D721Med (cell line): ENCODE measurements around the gene TSEN54.
A peak's percentile ranks its signal among the peaks of the same experiment; 100 is the strongest.

Experiments
- DNase-seq: peaks from one replicate; pipeline ENCODE4 v3.0.0; 2011; ENCODE audit warnings: low spot score; ENCODE audit not compliant: insufficient read length
- FAIRE-seq: peaks from 2 replicates; lab custom pipeline; 2011; peaks lifted over from hg19 to GRCh38; lab: Jason Lieb, UNC
- TF ChIP-seq, protein P1 (sequence below): IDR thresholded peaks from 2 replicates; pipeline ENCODE4 v1.5.1; 2012; ENCODE audit warnings: mild to moderate bottlenecking, control low read depth; ENCODE audit not compliant: insufficient read depth; ENCODE audit errors: missing control alignments

The TSEN54 gene

DNA sequence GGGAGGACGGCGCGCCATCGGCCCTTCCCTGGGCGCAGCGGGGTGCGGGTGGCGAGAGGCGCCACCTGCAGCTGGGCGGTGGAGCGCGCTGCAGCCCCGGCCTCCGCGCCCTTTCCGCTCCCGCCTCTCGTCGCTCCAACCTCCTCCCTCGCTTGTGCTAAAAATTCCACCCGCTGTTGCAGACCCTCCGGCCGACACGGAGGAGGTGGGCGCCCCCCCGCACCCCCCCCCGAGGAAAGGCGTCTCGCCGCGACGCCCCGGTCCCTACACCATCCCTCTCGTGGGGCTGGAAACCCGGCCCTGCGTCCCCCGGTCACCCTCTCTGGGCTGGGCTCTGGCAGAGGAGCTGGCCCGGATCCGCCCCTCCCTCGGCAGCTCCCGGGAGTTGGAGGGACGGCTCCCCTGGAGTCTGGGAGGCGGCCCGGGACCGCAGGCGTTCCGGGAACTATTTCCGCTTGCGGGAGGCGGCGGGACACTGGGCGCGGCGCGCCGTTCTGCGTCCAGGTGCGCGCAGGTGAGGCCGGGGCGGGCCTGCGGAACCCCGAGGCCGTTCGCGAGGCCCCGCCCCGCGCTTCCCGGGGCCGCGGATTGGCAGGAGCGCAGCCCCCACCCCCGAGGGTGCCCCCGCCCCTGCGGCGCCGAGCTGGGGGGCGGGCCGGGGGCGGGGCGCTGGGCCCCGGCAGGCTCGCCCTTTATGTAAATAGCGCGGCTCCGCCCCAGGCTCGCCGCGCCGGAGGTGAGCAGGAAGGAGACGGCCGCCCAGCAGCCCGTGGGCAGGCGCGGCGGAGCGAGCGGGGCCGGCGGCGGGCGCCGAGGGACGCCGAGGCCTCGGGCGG is 8.9 kb downstream of the TSEN54 start, which contains the start of gene LLGL2:
TSS of gene LLGL2 (plus strand) at position 728 of the 836 bp plus-strand sequence. CDS start 17,730 bp downstream, outside the sequence.
- no peak for FAIRE-seq

DNA sequence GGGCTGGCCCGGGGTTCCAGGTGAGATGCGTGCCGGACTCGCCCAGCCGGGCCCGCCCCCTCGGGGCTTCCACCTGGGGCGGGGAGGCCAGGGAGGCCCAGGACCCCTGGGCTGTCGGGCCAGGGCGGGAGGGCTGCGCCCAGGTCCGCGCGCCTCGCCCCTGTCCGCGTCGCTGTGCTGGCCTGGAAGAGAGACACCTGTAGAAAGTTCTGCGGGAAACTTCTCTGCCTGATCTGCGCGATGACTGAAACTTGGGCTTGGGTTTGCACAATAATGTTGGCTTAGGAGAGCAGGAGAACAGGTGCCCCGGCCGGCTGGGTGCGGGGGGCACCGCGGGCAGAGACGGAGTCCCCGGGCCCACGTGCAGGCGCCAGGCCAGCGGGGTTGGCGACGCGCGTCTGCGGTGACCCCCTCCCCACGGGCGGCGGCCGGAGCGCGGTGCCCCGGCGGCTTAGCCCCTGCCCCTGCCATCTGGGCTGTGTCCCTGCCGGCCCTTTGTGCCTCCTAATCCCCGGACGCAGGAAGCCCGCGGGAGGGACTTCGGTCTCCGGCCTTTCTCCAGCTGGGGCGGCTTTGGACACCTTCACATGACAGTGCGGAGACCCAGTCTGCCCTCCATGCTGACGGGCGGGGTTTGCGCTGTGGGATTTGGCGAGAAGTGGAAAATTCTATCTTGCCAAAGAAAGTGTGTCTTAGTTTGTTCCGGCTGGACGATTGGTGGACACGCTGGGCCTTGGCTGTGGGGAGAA is 9.7 kb downstream of the TSEN54 start:
- no peak for DNase-seq
- no peak for FAIRE-seq
- TF ChIP-seq, protein P1, sequence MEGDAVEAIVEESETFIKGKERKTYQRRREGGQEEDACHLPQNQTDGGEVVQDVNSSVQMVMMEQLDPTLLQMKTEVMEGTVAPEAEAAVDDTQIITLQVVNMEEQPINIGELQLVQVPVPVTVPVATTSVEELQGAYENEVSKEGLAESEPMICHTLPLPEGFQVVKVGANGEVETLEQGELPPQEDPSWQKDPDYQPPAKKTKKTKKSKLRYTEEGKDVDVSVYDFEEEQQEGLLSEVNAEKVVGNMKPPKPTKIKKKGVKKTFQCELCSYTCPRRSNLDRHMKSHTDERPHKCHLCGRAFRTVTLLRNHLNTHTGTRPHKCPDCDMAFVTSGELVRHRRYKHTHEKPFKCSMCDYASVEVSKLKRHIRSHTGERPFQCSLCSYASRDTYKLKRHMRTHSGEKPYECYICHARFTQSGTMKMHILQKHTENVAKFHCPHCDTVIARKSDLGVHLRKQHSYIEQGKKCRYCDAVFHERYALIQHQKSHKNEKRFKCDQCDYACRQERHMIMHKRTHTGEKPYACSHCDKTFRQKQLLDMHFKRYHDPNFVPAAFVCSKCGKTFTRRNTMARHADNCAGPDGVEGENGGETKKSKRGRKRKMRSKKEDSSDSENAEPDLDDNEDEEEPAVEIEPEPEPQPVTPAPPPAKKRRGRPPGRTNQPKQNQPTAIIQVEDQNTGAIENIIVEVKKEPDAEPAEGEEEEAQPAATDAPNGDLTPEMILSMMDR = no peak

More for the DNA sequence above, 8.9 kb downstream of the TSEN54 start, which contains the start of gene LLGL2:
- peak; percentile 94 for DNase-seq
- TF ChIP-seq, protein P1 = peak; percentile 38

DNA sequence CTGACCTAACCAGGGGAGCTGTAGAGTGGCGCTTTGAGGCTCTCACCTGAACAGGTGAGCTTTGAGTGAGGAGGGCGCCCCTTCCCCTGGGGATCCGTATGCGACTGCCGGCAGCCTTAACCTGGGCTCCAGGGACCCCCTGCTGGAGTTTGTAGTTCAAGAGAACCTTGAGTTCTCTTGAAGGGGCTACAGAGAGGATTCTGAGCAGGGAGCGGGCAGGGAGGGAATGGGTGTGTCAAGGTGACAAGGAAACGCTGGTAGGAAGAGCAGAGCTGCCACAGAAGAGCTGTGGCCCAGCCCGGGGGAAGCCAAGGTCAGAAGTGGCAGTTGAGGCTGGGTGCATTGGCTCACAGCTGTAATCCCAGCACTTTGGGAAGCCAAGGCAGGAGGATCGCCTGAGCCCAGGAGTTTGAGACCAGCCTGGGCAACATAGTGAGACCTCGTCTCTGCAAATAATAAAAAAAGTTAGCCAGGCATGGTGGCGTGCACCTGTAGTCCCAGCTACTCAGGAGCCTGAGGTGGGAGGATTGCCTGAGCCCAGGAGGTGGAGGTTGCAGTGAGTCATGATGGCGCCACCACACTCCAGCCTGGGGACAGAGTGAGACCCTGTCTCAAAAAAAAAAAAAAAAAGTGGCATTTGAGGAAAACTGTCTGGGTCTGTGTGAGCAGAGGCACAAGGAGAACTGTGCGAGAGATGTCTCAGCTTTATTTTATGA is 10.4 kb downstream of the TSEN54 start:
- TF ChIP-seq, protein P1 = no peak
- DNase-seq = no peak
- no peak for FAIRE-seq

DNA sequence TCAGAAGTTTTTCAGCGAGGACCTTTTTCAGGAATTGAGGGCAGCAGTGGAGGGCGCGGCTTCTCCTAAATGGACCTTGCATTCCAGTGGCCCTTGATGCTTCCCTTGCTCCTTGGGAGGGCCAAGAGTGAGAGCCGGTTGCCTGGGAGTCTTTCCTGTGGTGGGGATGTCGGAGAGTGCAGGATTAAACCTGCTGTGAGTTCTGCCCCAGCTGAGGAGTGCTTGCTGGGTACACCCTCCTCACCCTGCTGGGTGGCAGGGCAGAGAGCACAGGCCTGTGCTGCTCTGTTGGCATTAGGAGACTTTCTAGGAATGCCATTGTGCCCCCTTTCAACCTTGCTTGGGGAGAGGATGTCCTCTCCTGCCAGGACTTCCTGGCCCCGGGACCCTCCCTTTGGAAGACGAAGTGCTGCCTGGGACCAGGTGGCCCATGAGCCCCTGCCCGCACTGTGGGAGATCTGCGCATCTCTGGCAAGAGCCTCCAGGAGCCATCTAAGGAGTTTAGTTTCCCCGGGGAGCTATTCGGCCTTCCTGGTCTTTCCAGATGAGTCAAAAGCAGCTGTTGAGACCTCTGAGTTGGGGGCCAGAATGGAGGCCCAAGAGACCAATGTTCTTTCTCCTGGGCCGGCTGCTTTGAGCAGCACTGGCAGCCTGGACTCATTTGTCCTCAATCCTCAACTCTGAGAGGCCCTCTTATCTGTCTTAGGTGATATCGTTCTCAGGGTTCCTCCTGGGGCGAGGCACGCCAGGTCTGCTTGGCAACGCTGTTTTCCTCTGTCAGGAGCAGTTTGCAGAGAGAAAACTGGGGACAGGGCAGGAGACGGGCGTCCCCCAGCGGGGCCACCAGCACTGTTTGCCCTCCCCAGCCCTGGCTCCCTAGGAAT is 14.8 kb downstream of the TSEN54 start:
- TF ChIP-seq, protein P1 = no peak
- DNase-seq (no peak), FAIRE-seq (no peak)

DNA sequence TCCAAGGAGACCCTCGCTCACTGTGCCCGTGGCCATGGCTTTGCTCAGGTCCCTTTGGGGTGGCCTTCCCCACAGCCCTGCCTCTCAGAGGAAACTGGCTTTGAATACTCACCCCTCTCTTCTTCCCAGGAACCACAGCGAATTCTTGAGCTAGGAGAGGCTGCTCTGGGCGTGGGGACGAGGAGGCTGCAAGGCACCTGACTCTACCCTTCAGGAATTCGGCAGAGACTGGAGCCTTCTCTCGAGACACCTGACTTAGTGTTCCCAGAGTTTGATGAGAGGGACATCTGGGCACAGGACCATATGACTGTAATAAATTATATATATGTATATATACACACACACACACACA is 15.4 kb downstream of the TSEN54 start:
- FAIRE-seq = no peak
- TF ChIP-seq, protein P1 = no peak
- no peak for DNase-seq

DNA sequence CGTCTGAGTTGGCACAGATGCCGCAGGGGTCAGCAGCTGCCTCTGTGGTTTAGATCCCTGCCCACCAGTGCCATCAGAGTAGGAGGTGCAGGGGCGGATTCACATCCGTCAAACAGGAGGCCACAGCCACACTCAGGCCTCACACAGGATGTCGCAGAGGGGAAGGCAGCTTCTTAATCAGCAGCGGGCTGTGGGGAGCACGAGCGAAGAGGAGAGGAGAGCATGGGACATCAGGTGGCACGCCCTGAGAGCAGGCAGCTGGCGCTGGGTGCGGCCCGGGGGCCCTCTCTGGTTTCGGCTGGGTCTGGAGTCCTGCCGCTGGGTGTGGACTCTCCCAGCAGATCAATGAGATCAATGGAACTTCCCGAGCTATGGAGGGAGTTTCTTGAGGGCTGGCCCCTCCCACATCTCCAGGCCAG is 18.8 kb downstream of the TSEN54 start:
- TF ChIP-seq, protein P1 = no peak

More for the DNA sequence above, 18.8 kb downstream of the TSEN54 start:
- DNase-seq = no peak
- FAIRE-seq = no peak
